Heart right ventricle (tissue), 16 donors: ENCODE data around the gene NAA25. TPM values are rescaled to one million over a fixed set of nuclear protein-coding genes. Genes with fewer than 3 reads are reported as not detected.
"Not testable (repeated sequence)": the region's sequence is repeated elsewhere in the genome, so short reads cannot be mapped to it uniquely, and the experiment has no call there.

Experiments used
- ATAC-seq, 8 donors: fragments of 200-7000 bp; cut with Tn5 transposase; one replicate each; pipeline ENCODE4 v1.9.1; 2020; ENCODE audit warnings: mild to moderate bottlenecking in 8 of 8, moderate library complexity in 8 of 8, moderate number of reproducible peaks in 1 of 8
- DNase-seq, 2 donors: peaks; one replicate each; pipeline ENCODE4 v3.0.0-alpha.2; 2020
- H3K27ac ChIP-seq, 10 donors: fragments of 200-600 bp; sonication (generic) in 2 of 10; one replicate each; pipeline versions ENCODE4 v1.5.0 to v1.8.0; 2020 to 2022; ENCODE audit warnings: mild to moderate bottlenecking in 3 of 10
- H3K27me3 ChIP-seq, 7 donors: fragments of 200-600 bp; one replicate each; pipeline ENCODE4 v1.8.0; 2021 to 2022; ENCODE audit warnings: mild to moderate bottlenecking in 2 of 7
- H3K36me3 ChIP-seq, 9 donors: fragments of 200-600 bp; sonication (generic) in 1 of 9; one replicate each; pipeline versions ENCODE4 v1.5.0 to v1.8.0; 2020 to 2022; ENCODE audit warnings: mild to moderate bottlenecking in 2 of 9
- H3K4me1 ChIP-seq, 9 donors: fragments of 200-600 bp; sonication (generic) in 1 of 9; one replicate each; pipeline versions ENCODE4 v1.5.0 to v1.8.0; 2020 to 2022; ENCODE audit warnings: mild to moderate bottlenecking in 4 of 9
- H3K4me3 ChIP-seq, 10 donors: fragments of 200-600 bp; sonication (generic) in 2 of 10; one replicate each; pipeline versions ENCODE4 v1.5.0 to v1.8.0; 2020 to 2022; ENCODE audit warnings: mild to moderate bottlenecking in 7 of 10, moderate library complexity in 2 of 10
- H3K9me3 ChIP-seq, 11 donors: fragments of 200-600 bp in 10 of 11; sonication (generic) in 2 of 11; one replicate each; pipeline versions ENCODE4 v1.5.0 to v1.8.0; 2013 to 2022; ENCODE audit warnings: mild to moderate bottlenecking in 2 of 11, control low read depth in 1 of 11, moderate library complexity in 1 of 11
- CTCF ChIP-seq, 9 donors: fragments of 200-600 bp; sonication (generic) in 2 of 9; IDR thresholded peaks; one replicate each; pipeline versions ENCODE4 v1.5.0 to v1.8.0; 2021 to 2022; ENCODE audit warnings: antibody characterized with exemption in 9 of 9, mild to moderate bottlenecking in 5 of 9, moderate library complexity in 1 of 9
- WGBS, 2 donors: extraction: QIAGEN DNeasy Blood & Tissue Kit; methylation state at CpG; one replicate each; pipeline ENCODE4 v1.1.7; 2013; ENCODE audit warnings: inconsistent platforms in 1 of 2; 5-methylcytosine and 5-hydroxymethylcytosine counted together
- intact Hi-C, 10 donors: fragments of 100-400 bp; cut with DNase I; formaldehyde crosslinking; loops; one replicate each; pipeline versions ENCODE4 v1.11.1 to v1.14.2; 2022
- polyA plus RNA-seq, 2 donors: library from polyadenylated mRNA; stranded (reverse); fragments of 200-250 nt; gene quantifications; one replicate each; pipeline ENCODE4 v1.2.3, GENCODE V29; 2013
- total RNA-seq, 10 donors: library from RNA; stranded (reverse); fragmentation: NEBNext Ultra II Directional in 3 of 10; extraction: Animal tissue kit (Norgen Biotek cat#: 25700) in 3 of 10; gene quantifications; one replicate each; pipeline versions ENCODE4 v1.2.1 to v1.2.4, GENCODE V29; 2021 to 2023
- donor health status: Arrhythmogenic right ventricular cardiomyopathy.
- donor health status: ischemic (EF 13 %, LVEDD 7.1; RV severe dilation, severe dysfunction).
- donor health status: healthy with polysubstance abuse.
- donor health status: DM: no; HTN: yes; CAD: no.
- donor health status: DM: no; HTN: no; CAD: no.
- donor health status: ischemic (EF 25% LVEDD 6.9; RV normal size, moderate dysfunction).
- donor health status: ischemic (EF 25% LVEDD 5.7; RV mildly dilated, moderate dysfunction).
- donor health status: healthy.
- donor health status: DM: yes; HTN: yes; CAD: no.
- donor health status: Ischemic cardiomyopathy.
- donor health status: ischemic (EF 35%, LVEDD 5.7; RV mildly dilated, moderate dysfunction).
- donor health status: nonischemic (EF 11% LVEDD 7.7; RV severe dilation, severe dysfunction).
- donor health status: DM: yes; HTN: yes; CAD: no.
- donor health status: PGD.
- donor health status: ischemic (EF 29% LVEDD 5.4; RV normal size, mild dysfunction).
- donor health status: nonischemic (EF 23%, LVEDD 6.1; RV moderate dilation, normal function).

NAA25 gene
- total and polyA plus RNA-seq, 12 donors, result 3.6 to 26.3 (median 17.9) TPM

- 0% methylated on average over 58 to 67 of the region's 67 CpGs for WGBS, 2 donors
- intact Hi-C loops, result loop anchor here in 9 of 10 donors (5.0 to 10.0 kb wide), 4 partner anchors 66 to 171 kb away; partner anchors contain the start of gene MAPKAPK5 (in 2 of the 9)
- H3K27ac ChIP-seq, result peak within 1 kb of the TSS; percentile 92 to 98 (median 95)
- H3K4me3 ChIP-seq, result peak within 1 kb of the TSS; percentile 73 to 99 (median 90)
- H3K9me3 ChIP-seq, result peaks cover 0 to 3% (median 0%) of the 10 kb centered on the region in 11 donors
- peaks cover 2 to 48% (median 27%) of the 10 kb centered on the region in 9 donors for H3K4me1 ChIP-seq
- peak; percentile 41 to 73 (median 63) for TF ChIP-seq CTCF (IDR thresholded peaks at IDR 0.05)
- peak; percentile 99 to 100 for DNase-seq
- H3K27me3 ChIP-seq, result no peaks in the 10 kb centered on the region
- peak; percentile 92 to 97 (median 95) for ATAC-seq
- peaks cover 0 to 19% (median 3%) of the 10 kb centered on the region in 9 donors for H3K36me3 ChIP-seq
These were observed 95.6 kb downstream of the NAA25 start, which contains the start of the genes ERP29 and TMEM116 for GRCh38 chr12:112012775-112013600. Gene ERP29, plus strand, starts transcription at chr12:112013426. Its CDS starts 40 bp downstream, at chr12:112013466. Gene TMEM116, minus strand, starts transcription at chr12:112013165. Its CDS starts 7,895 bp downstream, at chr12:112005270.

- WGBS, 2 donors, result 93 to 94% methylated on average over 8 of the region's 8 CpGs
- H3K27ac ChIP-seq, result peak overlapping the region in 3 of 10 donors; percentile 94 to 98 (median 98)
- intact Hi-C loops, result loop anchor here in 9 of 10 donors (5.0 to 10.0 kb wide), 4 partner anchors 64 to 169 kb away; partner anchors contain the start of gene MAPKAPK5 (in 2 of the 9)
- H3K4me3 ChIP-seq, result peak overlapping the region in 7 of 10 donors; percentile 78 to 99 (median 91)
- ATAC-seq, result no peak
- H3K9me3 ChIP-seq, result peaks cover 0 to 3% (median 0%) of the 10 kb centered on the region in 11 donors
- TF ChIP-seq CTCF (IDR thresholded peaks at IDR 0.05), result no peak
- peaks cover 2 to 42% (median 27%) of the 10 kb centered on the region in 9 donors for H3K4me1 ChIP-seq
- no peak for DNase-seq
- H3K36me3 ChIP-seq, result peaks cover 0 to 15% (median 3%) of the 10 kb centered on the region in 9 donors
- no peaks in the 10 kb centered on the region for H3K27me3 ChIP-seq
These were observed 96.9 kb downstream of the NAA25 start for GRCh38 chr12:112011685-112012084.

- no peak overlapping the region for H3K27ac ChIP-seq
- TF ChIP-seq CTCF (IDR thresholded peaks at IDR 0.05), result no peak
- peaks cover 2 to 48% (median 28%) of the 10 kb centered on the region in 9 donors for H3K4me1 ChIP-seq
- no peak overlapping the region for H3K4me3 ChIP-seq
- no peak for DNase-seq
- 81 to 87% methylated on average over 8 of the region's 8 CpGs for WGBS, 2 donors
- H3K27me3 ChIP-seq, result no peaks in the 10 kb centered on the region
- ATAC-seq, result no peak
- intact Hi-C loops, result loop anchor here in 9 of 10 donors (5.0 to 10.0 kb wide), 4 partner anchors 63 to 168 kb away; partner anchors contain the start of gene MAPKAPK5 (in 2 of the 9)
- H3K36me3 ChIP-seq, result peaks cover 0 to 5% (median 0%) of the 10 kb centered on the region in 9 donors
- H3K9me3 ChIP-seq, result no peaks in the 10 kb centered on the region
These were observed 97.9 kb downstream of the NAA25 start for GRCh38 chr12:112010415-112011344.

- 85 to 89% methylated on average over 3 of the region's 3 CpGs for WGBS, 2 donors
- peaks cover 2 to 39% (median 23%) of the 10 kb centered on the region in 9 donors for H3K4me1 ChIP-seq
- H3K4me3 ChIP-seq, H3K27me3 ChIP-seq, ATAC-seq, intact Hi-C loops, H3K27ac ChIP-seq, H3K36me3 ChIP-seq, DNase-seq, H3K9me3 ChIP-seq: not testable (repeated sequence)
These were observed 99.0 kb downstream of the NAA25 start for GRCh38 chr12:112009596-112009995.
